ENCODE results near the gene LENG1.

Gene LENG1

DNA sequence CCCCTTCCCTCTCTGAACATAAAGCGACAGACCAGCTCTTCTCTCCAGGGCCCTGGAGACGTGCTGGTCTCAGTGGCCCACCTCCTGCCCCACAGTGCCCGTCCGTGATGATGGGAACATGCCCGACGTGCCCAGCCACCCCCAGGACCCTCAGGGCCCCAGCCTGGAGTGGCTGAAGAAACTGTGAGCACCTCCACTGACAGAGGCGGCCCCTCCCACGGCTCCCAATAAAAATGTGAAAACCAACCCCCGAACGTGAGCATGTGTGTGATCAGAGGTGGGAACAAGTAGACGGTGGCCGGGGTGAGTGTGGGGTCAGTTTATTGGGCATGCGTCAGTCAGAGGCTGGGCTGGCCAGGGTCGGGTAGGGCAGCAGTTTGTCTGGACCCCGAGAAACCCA lies 52.8 kb downstream of the LENG1 start:
- H3K4me3 ChIP-seq (ENCODE audit: low read depth, low read length): no peak overlapping the region
- no peak for DNase-seq (ENCODE audit: low read depth)
- TF ChIP-seq, protein P1, sequence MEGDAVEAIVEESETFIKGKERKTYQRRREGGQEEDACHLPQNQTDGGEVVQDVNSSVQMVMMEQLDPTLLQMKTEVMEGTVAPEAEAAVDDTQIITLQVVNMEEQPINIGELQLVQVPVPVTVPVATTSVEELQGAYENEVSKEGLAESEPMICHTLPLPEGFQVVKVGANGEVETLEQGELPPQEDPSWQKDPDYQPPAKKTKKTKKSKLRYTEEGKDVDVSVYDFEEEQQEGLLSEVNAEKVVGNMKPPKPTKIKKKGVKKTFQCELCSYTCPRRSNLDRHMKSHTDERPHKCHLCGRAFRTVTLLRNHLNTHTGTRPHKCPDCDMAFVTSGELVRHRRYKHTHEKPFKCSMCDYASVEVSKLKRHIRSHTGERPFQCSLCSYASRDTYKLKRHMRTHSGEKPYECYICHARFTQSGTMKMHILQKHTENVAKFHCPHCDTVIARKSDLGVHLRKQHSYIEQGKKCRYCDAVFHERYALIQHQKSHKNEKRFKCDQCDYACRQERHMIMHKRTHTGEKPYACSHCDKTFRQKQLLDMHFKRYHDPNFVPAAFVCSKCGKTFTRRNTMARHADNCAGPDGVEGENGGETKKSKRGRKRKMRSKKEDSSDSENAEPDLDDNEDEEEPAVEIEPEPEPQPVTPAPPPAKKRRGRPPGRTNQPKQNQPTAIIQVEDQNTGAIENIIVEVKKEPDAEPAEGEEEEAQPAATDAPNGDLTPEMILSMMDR (IDR thresholded peaks at IDR 0.05; ENCODE audit: control insufficient read depth, extremely low read depth, insufficient read depth): no peak

DNA sequence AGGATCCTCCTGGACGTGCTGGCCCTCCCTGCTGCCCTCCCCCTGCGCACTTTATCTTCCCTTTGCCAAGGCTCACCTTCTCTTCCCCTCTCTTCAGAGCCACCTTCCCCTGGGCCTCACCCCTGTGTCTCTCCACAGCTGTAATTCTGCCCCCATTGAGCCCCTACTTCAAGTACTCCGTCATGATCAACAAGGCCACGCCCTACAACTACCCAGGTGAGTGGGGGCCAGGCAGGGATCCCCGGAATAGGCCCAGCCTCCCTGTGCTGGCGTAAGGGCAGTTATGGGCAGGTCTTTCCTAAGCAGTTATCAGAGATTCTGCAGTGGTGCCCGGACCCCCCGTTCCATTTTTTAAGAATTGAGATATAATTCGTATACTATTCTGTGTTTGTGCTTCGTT lies 53.7 kb downstream of the LENG1 start:
- TF ChIP-seq, protein P1 (IDR thresholded peaks at IDR 0.05; ENCODE audit: control insufficient read depth, extremely low read depth, insufficient read depth): no peak
- no peak for DNase-seq (ENCODE audit: low read depth)
- no peak overlapping the region for H3K4me3 ChIP-seq (ENCODE audit: low read depth, low read length)
